Activated CD4-positive, alpha-beta T cell treated with anti-CD3 and anti-CD28 coated beads, Interleukin-2, amount 10 ng/mL, durations not matched to agents 24 days and 14 days (primary cell): ENCODE measurements around the gene CDK12. TPM values are rescaled to one million over a fixed set of nuclear protein-coding genes. Genes with fewer than 3 reads are reported as not detected.
A peak's percentile ranks its signal among the peaks of the same experiment; 100 is the strongest.
"Not testable (repeated sequence)": the region's sequence is repeated elsewhere in the genome, so short reads cannot be mapped to it uniquely, and the experiment has no call there.

Source experiments
- DNase-seq: peaks from one replicate; pipeline ENCODE4 v3.0.0; 2022
- H3K27ac Mint-ChIP-seq: one replicate; pipeline ENCODE4 v1.8.0; 2022; ENCODE audit warnings: mild to moderate bottlenecking, mixed read lengths
- H3K27me3 Mint-ChIP-seq: one replicate; pipeline ENCODE4 v1.8.0; 2022; ENCODE audit warnings: mixed read lengths
- H3K36me3 Mint-ChIP-seq: one replicate; pipeline ENCODE4 v1.8.0; 2022; ENCODE audit warnings: low read depth, mild to moderate bottlenecking, mixed read lengths
- H3K4me1 Mint-ChIP-seq: one replicate; pipeline ENCODE4 v1.8.0; 2021; ENCODE audit warnings: mixed read lengths
- H3K4me3 Mint-ChIP-seq: one replicate; pipeline ENCODE4 v1.8.0; 2022; ENCODE audit warnings: mild to moderate bottlenecking, moderate library complexity, mixed read lengths
- H3K9me3 Mint-ChIP-seq: one replicate; pipeline ENCODE4 v1.8.0; 2021; ENCODE audit warnings: mixed read lengths
- intact Hi-C: fragments of 100-400 bp; cut with micrococcal nuclease; formaldehyde crosslinking; loops from one replicate; pipeline ENCODE4 v1.15.1; 2023
- total RNA-seq: library from RNA; stranded (reverse); gene quantifications from 2 replicates; pipeline ENCODE4 v1.2.3, GENCODE V29; 2022

The CDK12 gene
- total RNA-seq, 1 donor from 2014 or later: 89.1 TPM

- DNase-seq: no peak
- Mint-ChIP-seq H3K4me3 (no peak overlapping the region), H3K27ac (no peak overlapping the region), H3K27me3 (no peaks in the 10 kb centered on the region), H3K36me3 (peaks cover 58% of the 10 kb centered on the region), H3K4me1 (peaks cover 6% of the 10 kb centered on the region), H3K9me3 (no peaks in the 10 kb centered on the region)
- intact Hi-C loops: no loop called here
Observed at GRCh38 chr17:39525801-39526506, 64.7 kb downstream of the CDK12 start.

- Mint-ChIP-seq H3K27ac (no peak overlapping the region), H3K36me3 (peaks cover 66% of the 10 kb centered on the region)
- intact Hi-C loops: no loop called here
Observed at GRCh38 chr17:39527220-39527813, 66.0 kb downstream of the CDK12 start.

GRCh38 chr17:39529455-39529854 lies 68.2 kb downstream of the CDK12 start:
- no peak overlapping the region for H3K27ac Mint-ChIP-seq
- intact Hi-C loops: no loop called here
- DNase-seq: no peak
- peaks cover 14% of the 10 kb centered on the region for H3K4me1 Mint-ChIP-seq
- peaks cover 56% of the 10 kb centered on the region for H3K36me3 Mint-ChIP-seq
- no peaks in the 10 kb centered on the region for H3K9me3 Mint-ChIP-seq
- H3K27me3 Mint-ChIP-seq: no peaks in the 10 kb centered on the region
- H3K4me3 Mint-ChIP-seq: no peak overlapping the region

More at GRCh38 chr17:39527220-39527813, 66.0 kb downstream of the CDK12 start:
- Mint-ChIP-seq H3K9me3 (no peaks in the 10 kb centered on the region), H3K4me1 (peaks cover 14% of the 10 kb centered on the region), H3K4me3 (no peak overlapping the region), H3K27me3 (no peaks in the 10 kb centered on the region)
- peak; percentile 62 for DNase-seq

DNA sequence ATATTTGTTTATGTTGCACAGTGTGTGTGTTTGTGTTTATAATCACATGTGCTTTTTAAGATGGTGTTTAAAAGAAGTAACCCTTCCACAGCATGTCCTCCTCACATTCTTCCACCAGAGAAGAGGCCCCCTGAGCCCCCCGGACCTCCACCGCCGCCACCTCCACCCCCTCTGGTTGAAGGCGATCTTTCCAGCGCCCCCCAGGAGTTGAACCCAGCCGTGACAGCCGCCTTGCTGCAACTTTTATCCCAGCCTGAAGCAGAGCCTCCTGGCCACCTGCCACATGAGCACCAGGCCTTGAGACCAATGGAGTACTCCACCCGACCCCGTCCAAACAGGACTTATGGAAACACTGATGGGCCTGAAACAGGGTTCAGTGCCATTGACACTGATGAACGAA lies 69.2 kb downstream of the CDK12 start:
- H3K36me3 Mint-ChIP-seq: peaks cover 51% of the 10 kb centered on the region
- H3K4me3 Mint-ChIP-seq: no peak overlapping the region
- H3K27me3 Mint-ChIP-seq: no peaks in the 10 kb centered on the region
- DNase-seq: no peak
- intact Hi-C loops: no loop called here
- no peaks in the 10 kb centered on the region for H3K9me3 Mint-ChIP-seq
- peaks cover 14% of the 10 kb centered on the region for H3K4me1 Mint-ChIP-seq
- H3K27ac Mint-ChIP-seq: no peak overlapping the region

DNA sequence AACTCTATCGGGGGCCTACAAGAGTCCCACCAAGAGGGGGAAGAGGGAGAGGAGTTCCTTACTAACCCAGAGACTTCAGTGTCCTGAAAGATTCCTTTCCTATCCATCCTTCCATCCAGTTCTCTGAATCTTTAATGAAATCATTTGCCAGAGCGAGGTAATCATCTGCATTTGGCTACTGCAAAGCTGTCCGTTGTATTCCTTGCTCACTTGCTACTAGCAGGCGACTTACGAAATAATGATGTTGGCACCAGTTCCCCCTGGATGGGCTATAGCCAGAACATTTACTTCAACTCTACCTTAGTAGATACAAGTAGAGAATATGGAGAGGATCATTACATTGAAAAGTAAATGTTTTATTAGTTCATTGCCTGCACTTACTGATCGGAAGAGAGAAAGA lies 70.0 kb downstream of the CDK12 start:
- Mint-ChIP-seq H3K27me3 (no peaks in the 10 kb centered on the region), H3K36me3 (peaks cover 46% of the 10 kb centered on the region), H3K4me1 (peaks cover 10% of the 10 kb centered on the region), H3K9me3 (no peaks in the 10 kb centered on the region), H3K4me3 (no peak overlapping the region), H3K27ac (no peak overlapping the region)
- intact Hi-C loops: no loop called here
- no peak for DNase-seq

GRCh38 chr17:39533891-39534290 lies 72.6 kb downstream of the CDK12 start:
- H3K4me3 Mint-ChIP-seq: no peak overlapping the region
- peaks cover 15% of the 10 kb centered on the region for H3K4me1 Mint-ChIP-seq
- no peaks in the 10 kb centered on the region for H3K27me3 Mint-ChIP-seq
- H3K27ac Mint-ChIP-seq: no peak overlapping the region
- peaks cover 27% of the 10 kb centered on the region for H3K36me3 Mint-ChIP-seq
- DNase-seq: no peak
- H3K9me3 Mint-ChIP-seq: no peaks in the 10 kb centered on the region
- intact Hi-C loops: no loop called here

DNA sequence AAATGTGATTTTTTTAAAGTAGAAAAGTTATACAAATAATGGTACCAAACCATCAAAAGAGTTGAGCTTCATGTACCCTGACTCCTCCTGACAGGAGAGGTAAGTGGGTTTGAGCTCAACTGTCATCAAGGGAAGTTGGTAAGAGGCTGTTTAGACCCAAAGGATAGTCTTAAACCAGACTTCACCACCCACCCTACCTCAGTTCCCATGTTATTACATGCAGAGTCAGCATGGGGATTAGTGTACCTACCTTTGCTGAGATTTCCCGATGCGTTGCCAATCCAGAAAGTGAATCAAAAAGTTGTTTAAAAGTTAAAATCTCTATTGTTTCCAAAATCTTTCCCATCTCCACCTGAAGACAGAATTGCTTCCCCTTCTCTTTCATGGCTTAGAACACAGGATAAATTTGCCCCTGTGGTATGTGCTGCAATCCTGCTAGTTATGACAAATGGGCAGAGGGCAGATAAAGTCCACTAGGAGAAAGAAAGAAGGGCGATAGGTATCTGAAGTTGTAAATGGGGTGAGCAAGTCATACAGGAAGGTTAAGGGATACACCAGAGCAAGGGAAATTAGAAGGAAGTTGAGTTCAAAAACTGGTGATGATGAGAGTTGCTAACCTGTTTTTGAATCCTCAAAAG lies 73.6 kb downstream of the CDK12 start:
- DNase-seq: no peak
- Mint-ChIP-seq H3K9me3 (no peaks in the 10 kb centered on the region), H3K4me1 (peaks cover 22% of the 10 kb centered on the region), H3K27me3 (no peaks in the 10 kb centered on the region), H3K27ac (no peak overlapping the region), H3K4me3 (no peak overlapping the region), H3K36me3 (peaks cover 24% of the 10 kb centered on the region)
- intact Hi-C loops: no loop called here

GRCh38 chr17:39536468-39536867 lies 75.2 kb downstream of the CDK12 start:
- no peak overlapping the region for H3K27ac Mint-ChIP-seq
- H3K4me3 Mint-ChIP-seq: no peak overlapping the region
- H3K4me1 Mint-ChIP-seq: peaks cover 19% of the 10 kb centered on the region

DNA sequence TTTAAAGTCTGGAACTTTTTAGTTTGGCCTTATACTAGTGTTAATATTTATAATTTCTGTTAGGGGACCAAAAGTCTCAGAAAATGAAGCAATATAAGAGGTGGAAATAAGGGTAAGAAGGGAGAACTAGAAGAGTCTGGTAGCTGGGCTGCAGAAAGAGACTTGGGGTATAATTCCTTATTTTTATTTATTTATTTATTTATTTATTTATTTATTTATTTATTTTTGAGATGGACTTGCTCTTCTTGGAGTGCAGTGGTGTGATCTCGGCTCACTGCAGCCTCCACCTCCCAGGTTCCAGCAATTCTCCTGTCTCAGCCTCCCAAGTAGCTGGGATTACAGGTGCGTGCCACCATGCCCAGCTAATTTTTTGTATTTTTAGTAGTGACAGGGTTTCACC lies 76.1 kb downstream of the CDK12 start:
- DNase-seq, H3K9me3 Mint-ChIP-seq, intact Hi-C loops, H3K4me3 Mint-ChIP-seq, H3K27me3 Mint-ChIP-seq, H3K36me3 Mint-ChIP-seq, H3K27ac Mint-ChIP-seq: not testable (repeated sequence)
- peaks cover 14% of the 10 kb centered on the region for H3K4me1 Mint-ChIP-seq

More at GRCh38 chr17:39536468-39536867, 75.2 kb downstream of the CDK12 start:
- intact Hi-C loops: no loop called here
- no peak for DNase-seq
- H3K27me3 Mint-ChIP-seq: no peaks in the 10 kb centered on the region
- H3K36me3 Mint-ChIP-seq: peaks cover 12% of the 10 kb centered on the region
- H3K9me3 Mint-ChIP-seq: no peaks in the 10 kb centered on the region

GRCh38 chr17:39538866-39539265 lies 77.6 kb downstream of the CDK12 start:
- no peak overlapping the region for H3K27ac Mint-ChIP-seq
- no peak overlapping the region for H3K4me3 Mint-ChIP-seq
- H3K36me3 Mint-ChIP-seq: peaks cover 4% of the 10 kb centered on the region
- H3K9me3 Mint-ChIP-seq: no peaks in the 10 kb centered on the region
- intact Hi-C loops: no loop called here
- peaks cover 14% of the 10 kb centered on the region for H3K4me1 Mint-ChIP-seq
- H3K27me3 Mint-ChIP-seq: no peaks in the 10 kb centered on the region
- no peak for DNase-seq

DNA sequence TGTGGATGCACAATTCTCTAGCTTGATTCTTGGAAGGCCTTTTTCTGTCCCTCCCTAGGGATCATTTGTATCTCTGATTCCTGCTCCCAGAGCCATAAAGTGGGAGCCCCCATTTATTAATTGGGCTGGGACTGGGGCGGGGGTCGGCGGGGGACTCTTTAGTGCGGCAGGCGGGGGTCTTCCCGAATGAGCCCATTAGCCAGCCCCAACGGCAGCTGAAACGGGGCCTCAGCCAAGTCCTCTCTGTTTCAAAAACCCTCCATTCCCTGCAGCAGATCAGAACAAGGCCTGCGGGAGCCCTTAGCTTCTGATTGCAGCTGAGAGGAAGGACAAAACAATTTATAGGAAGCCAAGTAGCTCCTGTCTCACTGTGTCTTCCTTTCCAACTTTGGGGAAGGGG lies 79.3 kb downstream of the CDK12 start:
- intact Hi-C loops: no loop called here
- H3K4me3 Mint-ChIP-seq: no peak overlapping the region
- H3K27me3 Mint-ChIP-seq: no peaks in the 10 kb centered on the region
- DNase-seq: no peak
- peaks cover 14% of the 10 kb centered on the region for H3K4me1 Mint-ChIP-seq
- H3K27ac Mint-ChIP-seq: no peak overlapping the region
- H3K36me3 Mint-ChIP-seq: peaks cover 5% of the 10 kb centered on the region
- H3K9me3 Mint-ChIP-seq: no peaks in the 10 kb centered on the region

- H3K4me3 Mint-ChIP-seq: no peak overlapping the region
- no peak for DNase-seq
- H3K27me3 Mint-ChIP-seq: no peaks in the 10 kb centered on the region
- peaks cover 14% of the 10 kb centered on the region for H3K4me1 Mint-ChIP-seq
- intact Hi-C loops: no loop called here
- no peak overlapping the region for H3K27ac Mint-ChIP-seq
- peaks cover 7% of the 10 kb centered on the region for H3K36me3 Mint-ChIP-seq
- no peaks in the 10 kb centered on the region for H3K9me3 Mint-ChIP-seq
Observed at GRCh38 chr17:39541652-39542051, 80.4 kb downstream of the CDK12 start.

DNA sequence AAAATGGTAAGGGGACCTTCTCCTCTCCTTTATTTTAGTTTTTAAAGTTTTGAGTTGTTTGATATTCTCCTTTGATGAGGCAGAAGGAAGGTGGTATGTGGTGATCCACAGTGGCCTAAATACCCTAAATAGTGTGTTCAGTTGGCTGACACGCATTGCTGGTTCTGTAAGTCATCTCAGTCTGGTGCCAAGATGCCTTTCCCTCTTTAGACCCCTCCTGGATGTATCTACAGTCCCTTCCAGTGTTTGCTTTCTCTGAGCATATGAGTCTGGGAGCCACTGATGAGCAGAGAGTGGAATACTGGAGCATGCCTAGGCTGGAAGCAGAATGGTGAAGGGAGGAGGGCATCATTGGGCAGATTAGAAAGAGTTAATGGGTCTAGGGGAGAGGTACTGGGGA lies 81.9 kb downstream of the CDK12 start:
- peaks cover 18% of the 10 kb centered on the region for H3K36me3 Mint-ChIP-seq
- H3K27ac Mint-ChIP-seq: no peak overlapping the region
- intact Hi-C loops: no loop called here
- DNase-seq: no peak
- no peaks in the 10 kb centered on the region for H3K27me3 Mint-ChIP-seq
- H3K4me1 Mint-ChIP-seq: peaks cover 12% of the 10 kb centered on the region
- no peak overlapping the region for H3K4me3 Mint-ChIP-seq
- H3K9me3 Mint-ChIP-seq: no peaks in the 10 kb centered on the region

GRCh38 chr17:39543664-39544063 lies 82.4 kb downstream of the CDK12 start:
- no peaks in the 10 kb centered on the region for H3K27me3 Mint-ChIP-seq
- no peak overlapping the region for H3K4me3 Mint-ChIP-seq
- DNase-seq: no peak
- peaks cover 18% of the 10 kb centered on the region for H3K36me3 Mint-ChIP-seq
- H3K9me3 Mint-ChIP-seq: no peaks in the 10 kb centered on the region
- H3K27ac Mint-ChIP-seq: no peak overlapping the region
- peaks cover 9% of the 10 kb centered on the region for H3K4me1 Mint-ChIP-seq
- intact Hi-C loops: no loop called here
